GM23248 (cell line): ENCODE results near the gene MINK1. TPM values are rescaled to one million over a fixed set of nuclear protein-coding genes. Genes with fewer than 3 reads are reported as not detected.
"Not testable (repeated sequence)": the region's sequence is repeated elsewhere in the genome, so short reads cannot be mapped to it uniquely, and the experiment has no call there.

Experiments
- DNase-seq: peaks from one replicate; pipeline ENCODE4 v3.0.0-alpha.2; 2015
- H2AFZ ChIP-seq: fragments of 200-600 bp; sonication (generic); 2 replicates; pipeline ENCODE4 v1.6.1; 2016; ENCODE audit warnings: antibody characterized with exemption
- H3F3A ChIP-seq: fragments of 200-600 bp; sonication (generic); 2 replicates; pipeline ENCODE4 v1.6.1; 2016; ENCODE audit warnings: mild to moderate bottlenecking, antibody characterized with exemption, mixed run types; ENCODE audit not compliant: insufficient read depth
- H3K27ac ChIP-seq: fragments of 200-600 bp; sonication (generic); 2 replicates; pipeline ENCODE4 v1.5.1; 2016; ENCODE audit warnings: mild to moderate bottlenecking
- H3K27me3 ChIP-seq: fragments of 200-600 bp; sonication (generic); replicated peaks from 2 replicates; pipeline ENCODE4 v1.6.1; 2016; ENCODE audit warnings: mild to moderate bottlenecking; ENCODE audit not compliant: insufficient read depth
- H3K36me3 ChIP-seq: fragments of 200-600 bp; sonication (generic); 2 replicates; pipeline ENCODE4 v1.6.1; 2016; ENCODE audit warnings: low read depth, mild to moderate bottlenecking
- H3K4me1 ChIP-seq: fragments of 200-600 bp; sonication (generic); 2 replicates; pipeline ENCODE4 v1.6.1; 2016; ENCODE audit warnings: mild to moderate bottlenecking; ENCODE audit not compliant: insufficient read depth
- H3K4me2 ChIP-seq: fragments of 200-600 bp; sonication (generic); one replicate; pipeline ENCODE4 v1.6.1; 2016; ENCODE audit warnings: mild to moderate bottlenecking; ENCODE audit not compliant: unreplicated experiment
- H3K4me3 ChIP-seq: fragments of 200-600 bp; sonication (generic); 2 replicates; pipeline ENCODE4 v1.5.1; 2016; ENCODE audit warnings: mild to moderate bottlenecking
- H3K79me2 ChIP-seq: fragments of 200-600 bp; sonication (generic); 2 replicates; pipeline ENCODE4 v1.6.1; 2016; ENCODE audit warnings: mild to moderate bottlenecking; ENCODE audit not compliant: insufficient read depth
- H3K9ac ChIP-seq: fragments of 200-600 bp; sonication (generic); 2 replicates; pipeline ENCODE4 v1.6.1; 2016; ENCODE audit warnings: mild to moderate bottlenecking
- H3K9me2 ChIP-seq: fragments of 200-600 bp; sonication (generic); 2 replicates; pipeline ENCODE4 v1.6.1; 2016; ENCODE audit warnings: mixed run types, mild to moderate bottlenecking, moderate library complexity; ENCODE audit not compliant: insufficient read depth
- H3K9me3 ChIP-seq: fragments of 200-600 bp; sonication (generic); one replicate; pipeline ENCODE4 v1.6.1; 2017; ENCODE audit warnings: low read depth
- H4K20me1 ChIP-seq: fragments of 200-600 bp; sonication (generic); 2 replicates; pipeline ENCODE4 v1.6.0; 2016; ENCODE audit not compliant: insufficient read depth
- EZH2 ChIP-seq: fragments of 200-600 bp; sonication (generic); IDR thresholded peaks from 2 replicates; pipeline ENCODE4 v1.6.1; 2018; ENCODE audit warnings: antibody characterized with exemption, mild to moderate bottlenecking; ENCODE audit not compliant: insufficient read depth, poor library complexity, severe bottlenecking
- EZH2phosphoT487 ChIP-seq: fragments of 200-600 bp; sonication (generic); IDR thresholded peaks from 2 replicates; pipeline ENCODE4 v1.6.1; 2018; ENCODE audit warnings: antibody characterized with exemption, moderate library complexity, mild to moderate bottlenecking, low read depth; ENCODE audit not compliant: insufficient read depth
- WGBS, 2 experiments: methylation state at CpG; one replicate each; pipeline ENCODE4 v1.1.6; 2015 to 2017; ENCODE audit warnings: low lambda C conversion rate in 2 of 2, low coverage in 1 of 2; ENCODE audit errors: missing lambda C conversion rate in 2 of 2; 5-methylcytosine and 5-hydroxymethylcytosine counted together
- in situ Hi-C: fragments of 300-500 bp; cut with MboI; formaldehyde crosslinking; loops from 2 replicates; pipeline ENCODE4 v1.15.0; 2020
- polyA plus RNA-seq: library from polyadenylated mRNA; unstranded; fragments of >200 nt; fragmentation: Nextera tagmentation; extraction: Ambion mirVana; gene quantifications from 2 replicates; pipeline ENCODE4 v1.2.1, GENCODE V29; 2016
- total RNA-seq: library from RNA; depleted of rRNA; stranded (reverse); fragments of >200 nt; shearing (Covaris generic); gene quantifications from 2 replicates; pipeline ENCODE4 v1.2.3, GENCODE V29; 2014

Gene MINK1
- total and polyA plus RNA-seq, 2 experiments from 2014 or later: 21.0 to 34.5 TPM

DNA sequence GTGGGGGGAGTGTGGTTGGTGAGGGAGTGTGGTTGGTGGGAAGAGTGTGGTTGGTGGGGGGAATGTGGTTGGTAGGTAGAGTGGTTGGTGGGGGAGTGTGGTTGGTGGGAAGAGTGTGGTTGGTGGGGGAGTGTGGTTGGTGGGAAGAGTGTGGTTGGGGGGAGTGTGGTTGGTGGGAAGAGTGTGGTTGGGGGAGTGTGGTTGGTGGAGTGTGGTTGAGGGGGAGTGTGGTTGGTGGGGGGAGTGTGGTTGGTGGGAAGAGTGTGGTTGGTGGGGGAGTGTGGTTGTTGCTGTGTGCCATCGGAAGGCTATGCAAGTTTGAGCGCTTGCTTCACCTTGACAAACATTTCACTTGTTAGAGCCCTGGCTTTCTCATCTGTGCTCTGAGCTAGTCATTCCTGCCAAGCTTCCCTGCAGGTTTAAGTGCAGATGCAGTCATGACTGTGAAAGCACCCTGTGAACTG, 20.1 kb downstream of the MINK1 start:
- H3K36me3 ChIP-seq: no peaks in the 10 kb centered on the region
- 100% methylated on average over 2 of the region's 2 CpGs for whole genome bisulfite sequencing, 2 experiments
- H4K20me1 ChIP-seq: 0 out of 2 replicates have a peak, but pooled peaks cover 2% of the 10 kb centered on the region
- no peak overlapping the region for H3K9ac ChIP-seq
- H3K4me1 ChIP-seq: peaks cover 39% of the 10 kb centered on the region
- no peaks in the 10 kb centered on the region for H3K27me3 ChIP-seq
- H2AFZ ChIP-seq: no peak overlapping the region
- H3K4me3 ChIP-seq: no peak overlapping the region
- no peak for TF ChIP-seq EZH2phosphoT487
- TF ChIP-seq EZH2: no peak
- H3K27ac ChIP-seq: no peak overlapping the region
- DNase-seq: no peak
- no peaks in the 10 kb centered on the region for H3K9me2 ChIP-seq
- H3F3A ChIP-seq: peaks cover 25% of the 10 kb centered on the region
- no peaks in the 10 kb centered on the region for H3K9me3 ChIP-seq
- no peak overlapping the region for H3K4me2 ChIP-seq
- H3K79me2 ChIP-seq: peaks cover 75% of the 10 kb centered on the region
- in situ Hi-C loops: no loop called here

DNA sequence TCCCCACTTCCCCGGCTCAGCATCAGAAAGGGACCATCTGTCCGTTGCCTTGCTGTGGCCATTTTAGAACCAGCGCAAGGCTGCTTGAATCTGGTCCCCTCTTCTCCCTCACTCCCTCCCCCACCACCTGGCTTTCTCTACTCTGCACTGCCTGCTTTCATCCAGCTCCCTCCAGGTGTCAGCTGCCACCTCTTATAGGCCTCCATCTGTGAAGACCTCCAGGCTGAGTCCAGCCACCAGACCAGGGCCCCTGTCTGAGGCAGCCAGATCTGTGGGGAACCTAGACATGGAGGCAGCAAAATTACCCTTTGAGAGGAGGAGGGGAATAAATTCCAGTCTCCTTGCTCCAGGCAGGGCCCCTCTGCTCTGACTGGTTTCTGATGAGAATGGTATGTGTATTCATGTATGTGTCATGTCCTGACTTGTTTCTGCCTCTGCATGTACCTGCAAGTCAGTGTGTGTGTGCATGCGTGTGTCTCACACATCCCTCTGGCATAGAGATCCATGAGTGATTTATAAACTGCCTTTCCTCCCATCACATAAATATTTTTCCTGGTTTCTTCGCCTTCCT, 21.1 kb downstream of the MINK1 start:
- Histone ChIP-seq H3K9me2 (no peaks in the 10 kb centered on the region), H3K4me2 (no peak overlapping the region), H3K4me3 (no peak overlapping the region), H3K79me2 (peaks cover 68% of the 10 kb centered on the region), H4K20me1 (0 out of 2 replicates have a peak, but pooled peaks cover 2% of the 10 kb centered on the region), H2AFZ (no peak overlapping the region), H3F3A (peaks cover 25% of the 10 kb centered on the region), H3K27me3 (no peaks in the 10 kb centered on the region), H3K36me3 (no peaks in the 10 kb centered on the region), H3K27ac (no peak overlapping the region), H3K4me1 (peaks cover 42% of the 10 kb centered on the region), H3K9me3 (no peaks in the 10 kb centered on the region), H3K9ac (no peak overlapping the region)
- peak; percentile 34 for DNase-seq
- TF ChIP-seq EZH2: no peak
- TF ChIP-seq EZH2phosphoT487: no peak
- WGBS, 2 experiments: 96 to 98% methylated on average over 5 of the region's 5 CpGs
- in situ Hi-C loops: no loop called here

DNA sequence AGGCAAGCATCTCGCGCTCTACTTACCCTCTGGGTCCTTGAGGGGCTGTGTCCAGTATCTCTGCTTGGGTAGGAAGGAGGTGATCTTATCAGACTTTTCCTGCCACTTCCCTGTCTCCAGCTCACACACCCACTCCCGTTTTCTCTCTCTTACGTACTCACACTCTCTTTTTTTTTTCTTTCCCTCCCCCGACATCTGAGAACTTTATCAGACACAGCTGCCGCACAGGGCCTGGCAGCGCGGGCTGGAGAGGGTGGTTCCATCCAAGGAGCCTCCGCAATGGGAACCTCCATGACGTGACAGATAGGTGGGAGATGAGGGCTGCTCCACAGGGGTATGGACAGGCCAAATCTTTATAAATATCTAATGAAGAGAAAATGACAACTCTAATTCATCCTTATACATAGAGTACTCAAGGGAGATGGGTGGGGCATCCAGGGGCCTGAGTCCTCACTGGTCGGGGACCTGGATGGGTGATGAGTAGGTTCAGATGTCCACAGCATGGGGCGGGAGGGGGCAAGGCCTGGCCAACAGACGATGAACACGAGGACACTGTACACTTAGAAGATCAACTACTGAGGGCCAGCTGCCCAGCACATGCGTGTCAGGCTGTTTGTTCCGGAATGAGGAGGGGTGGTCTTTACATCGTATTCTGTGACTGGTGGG, 23.3 kb downstream of the MINK1 start:
- Histone ChIP-seq H3K9me2 (no peaks in the 10 kb centered on the region), H3K4me3 (no peak overlapping the region), H3K27ac (no peak overlapping the region), H3K4me1 (peaks cover 31% of the 10 kb centered on the region), H3K9ac (no peak overlapping the region), H3K9me3 (no peaks in the 10 kb centered on the region), H3K79me2 (peaks cover 67% of the 10 kb centered on the region), H3K4me2 (no peak overlapping the region), H3F3A (peaks cover 11% of the 10 kb centered on the region), H3K27me3 (no peaks in the 10 kb centered on the region), H3K36me3 (no peaks in the 10 kb centered on the region), H2AFZ (no peak overlapping the region), H4K20me1 (0 out of 2 replicates have a peak, but pooled peaks cover 2% of the 10 kb centered on the region)
- 63% methylated on average over 17 of the region's 17 CpGs for WGBS, 2 experiments
- DNase-seq: no peak
- TF ChIP-seq EZH2 (no peak), EZH2phosphoT487 (no peak)
- in situ Hi-C loops: no loop called here

DNA sequence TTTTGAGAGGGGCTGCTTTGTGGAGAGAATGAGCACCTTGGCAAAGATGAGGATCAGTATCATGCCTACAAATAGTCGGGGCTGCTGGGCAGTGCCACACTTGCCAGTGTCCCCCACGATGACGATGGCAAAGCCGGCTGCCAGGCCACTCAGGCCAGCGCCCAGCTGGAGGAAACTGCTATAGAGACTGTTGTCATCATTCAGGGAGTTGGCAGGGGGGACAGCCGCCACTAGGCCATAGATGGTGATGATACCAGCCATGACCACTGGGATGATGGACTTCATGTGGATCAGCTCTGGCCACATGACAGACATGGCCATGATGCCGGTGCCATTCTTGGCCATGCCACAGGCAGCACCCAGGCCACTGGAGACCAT, 23.8 kb downstream of the MINK1 start:
- no peak overlapping the region for H3K9ac ChIP-seq
- H3K4me2 ChIP-seq: no peak overlapping the region
- no peaks in the 10 kb centered on the region for H3K36me3 ChIP-seq
- TF ChIP-seq EZH2 (no peak), EZH2phosphoT487 (no peak)
- peaks cover 69% of the 10 kb centered on the region for H3K79me2 ChIP-seq
- no peak overlapping the region for H3K4me3 ChIP-seq
- no peak overlapping the region for H2AFZ ChIP-seq
- H3K9me3 ChIP-seq: no peaks in the 10 kb centered on the region
- 98 to 99% methylated on average over 7 of the region's 7 CpGs for WGBS, 2 experiments
- H3K27ac ChIP-seq: no peak overlapping the region
- no peaks in the 10 kb centered on the region for H4K20me1 ChIP-seq
- peaks cover 5% of the 10 kb centered on the region for H3F3A ChIP-seq
- DNase-seq: no peak
- H3K4me1 ChIP-seq: peaks cover 26% of the 10 kb centered on the region
- H3K27me3 ChIP-seq: no peaks in the 10 kb centered on the region
- in situ Hi-C loops: no loop called here
- H3K9me2 ChIP-seq: no peaks in the 10 kb centered on the region

DNA sequence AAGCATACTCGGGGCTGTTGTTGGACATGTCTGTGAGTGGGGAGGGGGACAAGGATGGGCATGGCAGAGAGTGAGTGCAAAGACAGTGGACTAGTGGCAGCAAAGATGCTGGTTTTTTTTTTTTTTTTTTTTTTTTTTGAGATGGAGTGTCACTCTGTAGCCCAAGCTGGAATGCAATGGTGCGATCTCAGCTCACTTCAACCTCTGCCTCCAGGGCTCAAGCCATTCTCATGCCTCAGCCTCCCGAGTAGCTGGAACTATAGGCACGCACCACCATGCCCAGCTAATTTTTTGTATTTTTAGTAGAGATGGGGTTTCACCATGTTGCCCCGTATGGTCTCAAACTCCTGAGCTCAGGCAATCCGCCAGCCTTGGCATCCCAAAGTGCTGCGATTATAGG, 24.2 kb downstream of the MINK1 start:
- H3K9ac ChIP-seq, H3K4me3 ChIP-seq, H4K20me1 ChIP-seq, H3K27me3 ChIP-seq, DNase-seq, H3K27ac ChIP-seq, H2AFZ ChIP-seq, H3K4me2 ChIP-seq, H3K9me2 ChIP-seq, H3K9me3 ChIP-seq, in situ Hi-C loops, H3K36me3 ChIP-seq, H3F3A ChIP-seq: not testable (repeated sequence)
- H3K4me1 ChIP-seq: peaks cover 22% of the 10 kb centered on the region
- peaks cover 73% of the 10 kb centered on the region for H3K79me2 ChIP-seq
- WGBS, 2 experiments: 97 to 99% methylated on average over 7 of the region's 7 CpGs
